Neural crest cell (in vitro differentiated cells): ENCODE measurements around the gene ASIC4. TPM values are rescaled to one million over a fixed set of nuclear protein-coding genes. Genes with fewer than 3 reads are reported as not detected.

Experiments used
- DNase-seq: peaks from one replicate; pipeline ENCODE4 v3.0.0; 2021; ENCODE audit warnings: low read depth, mixed read lengths, low spot score
- H3K27ac Mint-ChIP-seq: one replicate; pipeline ENCODE4 v1.8.0; 2021; ENCODE audit warnings: mild to moderate bottlenecking, mixed read lengths; ENCODE audit not compliant: unreplicated experiment
- H3K27me3 Mint-ChIP-seq: 2 replicates; pipeline ENCODE4 v1.8.0; 2021; ENCODE audit warnings: low read depth, mild to moderate bottlenecking, mixed read lengths
- H3K36me3 Mint-ChIP-seq: 2 replicates; pipeline ENCODE4 v1.8.0; 2021; ENCODE audit warnings: low read depth, mild to moderate bottlenecking, mixed read lengths
- H3K4me1 Mint-ChIP-seq: 2 replicates; pipeline ENCODE4 v1.8.0; 2021; ENCODE audit warnings: mixed read lengths
- H3K4me3 Mint-ChIP-seq: one replicate; pipeline ENCODE4 v1.8.0; 2021; ENCODE audit warnings: mild to moderate bottlenecking, mixed read lengths
- H3K9me3 Mint-ChIP-seq: 2 replicates; pipeline ENCODE4 v1.8.0; 2021; ENCODE audit warnings: mixed read lengths
- CTCF ChIP-seq: fragments of 200-600 bp; sonication (generic); conservative IDR thresholded peaks from 2 replicates; pipeline ENCODE4 v1.5.0; 2021; ENCODE audit warnings: antibody characterized with exemption, mild to moderate bottlenecking
- total RNA-seq: library from RNA; stranded (reverse); gene quantifications from 2 replicates; pipeline ENCODE4 v1.2.1, GENCODE V29; 2021

Gene ASIC4
- total RNA-seq, 1 donor from 2014 or later, result 1.0 TPM

- peak overlapping the region; percentile 72 for H3K4me3 Mint-ChIP-seq
- peaks cover 33% of the 10 kb centered on the region for H3K4me1 Mint-ChIP-seq
- H3K27ac Mint-ChIP-seq, result no peak overlapping the region
- H3K9me3 Mint-ChIP-seq, result no peaks in the 10 kb centered on the region
- no peak for DNase-seq
- peaks cover 3% of the 10 kb centered on the region for H3K36me3 Mint-ChIP-seq
- H3K27me3 Mint-ChIP-seq, result peaks cover 16% of the 10 kb centered on the region
- no peak for TF ChIP-seq CTCF
These were observed 35.3 kb downstream of the ASIC4 start for GRCh38 chr2:219549619-219550018.

GRCh38 chr2:219551441-219552381 is 37.4 kb downstream of the ASIC4 start:
- no peak for DNase-seq
- H3K27me3 Mint-ChIP-seq, result peaks cover 16% of the 10 kb centered on the region
- no peaks in the 10 kb centered on the region for H3K9me3 Mint-ChIP-seq
- no peak overlapping the region for H3K27ac Mint-ChIP-seq
- TF ChIP-seq CTCF, result no peak
- peaks cover 20% of the 10 kb centered on the region for H3K4me1 Mint-ChIP-seq
- peak overlapping the region; percentile 88 for H3K4me3 Mint-ChIP-seq
- H3K36me3 Mint-ChIP-seq, result peaks cover 3% of the 10 kb centered on the region

GRCh38 chr2:219552382-219553167 is 38.3 kb downstream of the ASIC4 start:
- Mint-ChIP-seq H3K27me3 (peaks cover 16% of the 10 kb centered on the region), H3K36me3 (no peaks in the 10 kb centered on the region), H3K27ac (no peak overlapping the region), H3K9me3 (no peaks in the 10 kb centered on the region), H3K4me3 (peak overlapping the region; percentile 88), H3K4me1 (peaks cover 16% of the 10 kb centered on the region)
- no peak for TF ChIP-seq CTCF
- DNase-seq, result peak; percentile 93

- Mint-ChIP-seq H3K27me3 (peaks cover 16% of the 10 kb centered on the region), H3K27ac (no peak overlapping the region)
- no peak for TF ChIP-seq CTCF
These were observed 38.8 kb downstream of the ASIC4 start for GRCh38 chr2:219553168-219553417.

GRCh38 chr2:219553463-219553963 is 39.2 kb downstream of the ASIC4 start:
- no peak overlapping the region for H3K27ac Mint-ChIP-seq
- peak overlapping the region; percentile 82 for H3K4me3 Mint-ChIP-seq
- H3K9me3 Mint-ChIP-seq, result no peaks in the 10 kb centered on the region
- no peaks in the 10 kb centered on the region for H3K36me3 Mint-ChIP-seq
- no peak for TF ChIP-seq CTCF
- peaks cover 16% of the 10 kb centered on the region for H3K27me3 Mint-ChIP-seq
- DNase-seq, result no peak
- H3K4me1 Mint-ChIP-seq, result peaks cover 16% of the 10 kb centered on the region

More at GRCh38 chr2:219553168-219553417, 38.8 kb downstream of the ASIC4 start:
- Mint-ChIP-seq H3K4me1 (peaks cover 16% of the 10 kb centered on the region), H3K36me3 (no peaks in the 10 kb centered on the region), H3K9me3 (no peaks in the 10 kb centered on the region), H3K4me3 (peak overlapping the region; percentile 82)
- DNase-seq, result no peak
